Left lung (tissue), 10 donors: ENCODE measurements around the gene SNORC. TPM values are rescaled to one million over a fixed set of nuclear protein-coding genes. Genes with fewer than 3 reads are reported as not detected.

Source experiments
- ATAC-seq: fragments of 200-7000 bp; cut with Tn5 transposase; one replicate; pipeline ENCODE4 v1.9.1; 2020; ENCODE audit warnings: moderate library complexity
- DNase-seq, 4 donors: peaks; one replicate each; pipeline ENCODE4 v3.0.0-alpha.2; 2013 to 2020
- H3K27ac ChIP-seq, 2 donors: fragments of 200-600 bp; sonication (generic) in 1 of 2; one replicate each; pipeline versions ENCODE4 v1.5.0 to v1.8.0; 2020 to 2021
- H3K27me3 ChIP-seq, 2 donors: fragments of 200-600 bp; sonication (generic) in 1 of 2; one replicate each; pipeline versions ENCODE4 v1.5.0 to v1.8.0; 2020 to 2021
- H3K36me3 ChIP-seq, 2 donors: fragments of 200-600 bp; sonication (generic) in 1 of 2; one replicate each; pipeline versions ENCODE4 v1.5.0 to v1.8.0; 2020 to 2021
- H3K4me1 ChIP-seq, 2 donors: fragments of 200-600 bp; one replicate each; pipeline ENCODE4 v1.8.0; 2021
- H3K4me3 ChIP-seq, 2 donors: fragments of 200-600 bp; sonication (generic) in 1 of 2; one replicate each; pipeline versions ENCODE4 v1.5.0 to v1.8.0; 2020 to 2021; ENCODE audit warnings: mild to moderate bottlenecking in 1 of 2
- H3K9me3 ChIP-seq, 2 donors: fragments of 200-600 bp; sonication (generic) in 1 of 2; one replicate each; pipeline versions ENCODE4 v1.5.0 to v1.8.0; 2020 to 2021
- CTCF ChIP-seq, 2 donors: fragments of 200-600 bp; sonication (generic) in 1 of 2; IDR thresholded peaks; one replicate each; pipeline versions ENCODE4 v1.5.0 to v1.8.0; 2021; ENCODE audit warnings: antibody characterized with exemption in 2 of 2
- intact Hi-C, 2 donors: fragments of 100-400 bp; cut with DNase I; formaldehyde crosslinking; loops; one replicate each; pipeline versions ENCODE4 v1.11.2 to v1.14.2; 2022
- polyA plus RNA-seq, 6 donors: library from polyadenylated mRNA; unstranded; fragments of 120-200 nt; gene quantifications; one replicate each; pipeline ENCODE4 v1.2.1, GENCODE V29; 2013; ENCODE audit not compliant: insufficient read length in 6 of 6
- total RNA-seq, 2 donors: library from RNA; stranded (reverse); fragmentation: NEBNext Ultra II Directional; extraction: Animal tissue kit (Norgen Biotek cat#: 25700); gene quantifications; one replicate each; pipeline ENCODE4 v1.2.1, GENCODE V29; 2021
- donor health status: DM: no; HTN: yes; CAD: no.
- donor health status: DM: no; HTN: no; CAD: no.

The SNORC gene
- total and polyA plus RNA-seq, 8 donors = 0.53 to 3.6 (median 1.7) TPM

GRCh38 chr2:232877940-232878511 is 8.0 kb downstream of the SNORC start:
- ATAC-seq (no peak), DNase-seq (no peak)
- no peaks in the 10 kb centered on the region for H3K9me3 ChIP-seq
- no peak for TF ChIP-seq CTCF (IDR thresholded peaks at IDR 0.05)
- peaks cover 0 to 20% of the 10 kb centered on the region in 2 donors for H3K4me1 ChIP-seq
- no peaks in the 10 kb centered on the region for H3K36me3 ChIP-seq
- no peak overlapping the region for H3K27ac ChIP-seq
- intact Hi-C loops = no loop called here
- peaks cover 15 to 34% of the 10 kb centered on the region in 2 donors for H3K27me3 ChIP-seq
- no peak overlapping the region for H3K4me3 ChIP-seq

GRCh38 chr2:232878855-232879617 is 9.0 kb downstream of the SNORC start:
- Histone ChIP-seq H3K36me3 (no peaks in the 10 kb centered on the region), H3K4me3 (no peak overlapping the region), H3K27me3 (peaks cover 15 to 35% of the 10 kb centered on the region in 2 donors), H3K4me1 (peaks cover 0 to 20% of the 10 kb centered on the region in 2 donors), H3K9me3 (no peaks in the 10 kb centered on the region), H3K27ac (no peak overlapping the region)
- ATAC-seq = no peak
- no peak for TF ChIP-seq CTCF (IDR thresholded peaks at IDR 0.05)
- no peak for DNase-seq
- intact Hi-C loops = no loop called here

- intact Hi-C loops = no loop called here
- no peak for DNase-seq
- Histone ChIP-seq H3K4me3 (no peak overlapping the region), H3K9me3 (no peaks in the 10 kb centered on the region), H3K4me1 (peaks cover 0 to 16% of the 10 kb centered on the region in 2 donors), H3K27me3 (peaks cover 15 to 35% of the 10 kb centered on the region in 2 donors), H3K27ac (no peak overlapping the region), H3K36me3 (no peaks in the 10 kb centered on the region)
- TF ChIP-seq CTCF (IDR thresholded peaks at IDR 0.05) = no peak
- no peak for ATAC-seq
Observed at GRCh38 chr2:232879618-232880494, 9.8 kb downstream of the SNORC start.

- no peak overlapping the region for H3K27ac ChIP-seq
- H3K4me1 ChIP-seq = peaks cover 0 to 13% of the 10 kb centered on the region in 2 donors
- ATAC-seq (no peak), DNase-seq (no peak)
- H3K9me3 ChIP-seq = no peaks in the 10 kb centered on the region
- intact Hi-C loops = no loop called here
- no peak for TF ChIP-seq CTCF (IDR thresholded peaks at IDR 0.05)
- no peaks in the 10 kb centered on the region for H3K36me3 ChIP-seq
- no peak overlapping the region for H3K4me3 ChIP-seq
- H3K27me3 ChIP-seq = peaks cover 11 to 35% of the 10 kb centered on the region in 2 donors
Observed at GRCh38 chr2:232880764-232881351, 10.8 kb downstream of the SNORC start.
